ENCODE results near the gene STXBP1.

DNA sequence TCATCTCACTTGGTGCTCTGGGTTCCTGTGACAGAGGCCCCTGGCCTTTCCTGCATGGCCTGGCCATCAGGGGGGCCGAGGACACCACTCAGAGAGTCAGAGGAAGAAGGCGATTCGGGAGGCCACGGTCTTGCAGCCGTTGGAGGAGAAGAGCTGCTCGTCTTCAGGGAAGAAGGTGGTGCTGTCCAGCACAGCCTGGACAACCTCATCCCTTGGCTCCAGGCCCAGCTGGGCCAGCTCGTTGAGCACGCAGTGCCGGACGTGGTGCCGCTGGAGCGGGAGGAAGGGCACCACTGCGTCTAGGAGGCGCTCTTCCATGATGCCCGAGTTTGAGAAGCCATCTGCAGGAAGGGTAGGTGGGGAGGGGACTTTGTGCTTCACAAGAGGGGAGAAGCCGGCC, 119.9 kb downstream of the STXBP1 start:
- TF ChIP-seq, protein P1, sequence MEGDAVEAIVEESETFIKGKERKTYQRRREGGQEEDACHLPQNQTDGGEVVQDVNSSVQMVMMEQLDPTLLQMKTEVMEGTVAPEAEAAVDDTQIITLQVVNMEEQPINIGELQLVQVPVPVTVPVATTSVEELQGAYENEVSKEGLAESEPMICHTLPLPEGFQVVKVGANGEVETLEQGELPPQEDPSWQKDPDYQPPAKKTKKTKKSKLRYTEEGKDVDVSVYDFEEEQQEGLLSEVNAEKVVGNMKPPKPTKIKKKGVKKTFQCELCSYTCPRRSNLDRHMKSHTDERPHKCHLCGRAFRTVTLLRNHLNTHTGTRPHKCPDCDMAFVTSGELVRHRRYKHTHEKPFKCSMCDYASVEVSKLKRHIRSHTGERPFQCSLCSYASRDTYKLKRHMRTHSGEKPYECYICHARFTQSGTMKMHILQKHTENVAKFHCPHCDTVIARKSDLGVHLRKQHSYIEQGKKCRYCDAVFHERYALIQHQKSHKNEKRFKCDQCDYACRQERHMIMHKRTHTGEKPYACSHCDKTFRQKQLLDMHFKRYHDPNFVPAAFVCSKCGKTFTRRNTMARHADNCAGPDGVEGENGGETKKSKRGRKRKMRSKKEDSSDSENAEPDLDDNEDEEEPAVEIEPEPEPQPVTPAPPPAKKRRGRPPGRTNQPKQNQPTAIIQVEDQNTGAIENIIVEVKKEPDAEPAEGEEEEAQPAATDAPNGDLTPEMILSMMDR (IDR thresholded peaks at IDR 0.05): no peak
- TF ChIP-seq POLR2A (IDR thresholded peaks at IDR 0.05): no peak
